GM21515 (cell line): Measurements from ENCODE around the gene TANC2.

Experiments used
- ATAC-seq: cut with Tn5 transposase; IDR thresholded peaks from one replicate; pipeline ENCODE4 v1.9.1; 2021; ENCODE audit not compliant: unreplicated experiment

TANC2 gene

GRCh38 chr17:62999736-63000135 is 33.7 kb downstream of the TANC2 start:
- ATAC-seq, result no peak

- no peak for ATAC-seq
Measured at GRCh38 chr17:63001689-63002394, 35.8 kb downstream of the TANC2 start.

- ATAC-seq, result no peak
Measured at GRCh38 chr17:63002625-63003024, 36.6 kb downstream of the TANC2 start.

GRCh38 chr17:63015824-63016223 is 49.8 kb downstream of the TANC2 start:
- no peak for ATAC-seq
